ENCODE data around the gene COMT.

Gene COMT

GRCh38 chr22:19991645-19992451 is 50.3 kb downstream of the COMT start:
- Histone ChIP-seq H3K9ac (ENCODE audit: low read length) (no peak overlapping the region), H3K9me3 (ENCODE audit: control insufficient read depth, low read length) (no peaks in the 10 kb centered on the region), H3K4me1 (ENCODE audit: control insufficient read depth, insufficient read depth, low read length) (peaks cover 19% of the 10 kb centered on the region), H3K36me3 (ENCODE audit: control insufficient read depth, insufficient read depth, low read length, severe bottlenecking) (no peaks in the 10 kb centered on the region), H3K27me3 (replicated peaks; ENCODE audit: control insufficient read depth, insufficient read depth, low read length) (peaks cover under 1% of the 10 kb centered on the region), H3K4me3 (ENCODE audit: low read length) (no peak overlapping the region)
- DNase-seq (ENCODE audit: low read depth): peak; percentile 59

GRCh38 chr22:19992481-19992911 is 50.9 kb downstream of the COMT start:
- no peaks in the 10 kb centered on the region for H3K36me3 ChIP-seq (ENCODE audit: control insufficient read depth, insufficient read depth, low read length, severe bottlenecking)
- H3K9me3 ChIP-seq (ENCODE audit: control insufficient read depth, low read length): no peaks in the 10 kb centered on the region
- no peak overlapping the region for H3K4me3 ChIP-seq (ENCODE audit: low read length)
- no peak overlapping the region for H3K9ac ChIP-seq (ENCODE audit: low read length)
- DNase-seq (ENCODE audit: low read depth): no peak
- peaks cover 22% of the 10 kb centered on the region for H3K4me1 ChIP-seq (ENCODE audit: control insufficient read depth, insufficient read depth, low read length)
- H3K27me3 ChIP-seq (replicated peaks; ENCODE audit: control insufficient read depth, insufficient read depth, low read length): peaks cover 6% of the 10 kb centered on the region

GRCh38 chr22:19992921-19993355 is 51.4 kb downstream of the COMT start:
- no peaks in the 10 kb centered on the region for H3K36me3 ChIP-seq (ENCODE audit: control insufficient read depth, insufficient read depth, low read length, severe bottlenecking)
- no peak overlapping the region for H3K9ac ChIP-seq (ENCODE audit: low read length)
- no peak overlapping the region for H3K4me3 ChIP-seq (ENCODE audit: low read length)
- H3K27me3 ChIP-seq (replicated peaks; ENCODE audit: control insufficient read depth, insufficient read depth, low read length): peaks cover 6% of the 10 kb centered on the region
- no peaks in the 10 kb centered on the region for H3K9me3 ChIP-seq (ENCODE audit: control insufficient read depth, low read length)
- DNase-seq (ENCODE audit: low read depth): no peak
- peaks cover 22% of the 10 kb centered on the region for H3K4me1 ChIP-seq (ENCODE audit: control insufficient read depth, insufficient read depth, low read length)

- no peak overlapping the region for H3K4me3 ChIP-seq (ENCODE audit: low read length)
- H3K27me3 ChIP-seq (replicated peaks; ENCODE audit: control insufficient read depth, insufficient read depth, low read length): peaks cover 6% of the 10 kb centered on the region
- no peak for DNase-seq (ENCODE audit: low read depth)
- H3K9ac ChIP-seq (ENCODE audit: low read length): no peak overlapping the region
- H3K4me1 ChIP-seq (ENCODE audit: control insufficient read depth, insufficient read depth, low read length): peaks cover 25% of the 10 kb centered on the region
- H3K9me3 ChIP-seq (ENCODE audit: control insufficient read depth, low read length): no peaks in the 10 kb centered on the region
- no peaks in the 10 kb centered on the region for H3K36me3 ChIP-seq (ENCODE audit: control insufficient read depth, insufficient read depth, low read length, severe bottlenecking)
These were observed 52.4 kb downstream of the COMT start for GRCh38 chr22:19993926-19994325.

GRCh38 chr22:19994851-19995610 is 53.5 kb downstream of the COMT start:
- DNase-seq (ENCODE audit: low read depth): no peak
- no peak overlapping the region for H3K9ac ChIP-seq (ENCODE audit: low read length)
- no peaks in the 10 kb centered on the region for H3K9me3 ChIP-seq (ENCODE audit: control insufficient read depth, low read length)
- no peaks in the 10 kb centered on the region for H3K36me3 ChIP-seq (ENCODE audit: control insufficient read depth, insufficient read depth, low read length, severe bottlenecking)
- peaks cover 8% of the 10 kb centered on the region for H3K27me3 ChIP-seq (replicated peaks; ENCODE audit: control insufficient read depth, insufficient read depth, low read length)
- H3K4me3 ChIP-seq (ENCODE audit: low read length): no peak overlapping the region
- peaks cover 26% of the 10 kb centered on the region for H3K4me1 ChIP-seq (ENCODE audit: control insufficient read depth, insufficient read depth, low read length)

- DNase-seq (ENCODE audit: low read depth): peak; percentile 84
- no peaks in the 10 kb centered on the region for H3K9me3 ChIP-seq (ENCODE audit: control insufficient read depth, low read length)
- H3K4me3 ChIP-seq (ENCODE audit: low read length): no peak overlapping the region
- peaks cover 26% of the 10 kb centered on the region for H3K4me1 ChIP-seq (ENCODE audit: control insufficient read depth, insufficient read depth, low read length)
- no peaks in the 10 kb centered on the region for H3K36me3 ChIP-seq (ENCODE audit: control insufficient read depth, insufficient read depth, low read length, severe bottlenecking)
- H3K9ac ChIP-seq (ENCODE audit: low read length): no peak overlapping the region
- peaks cover 8% of the 10 kb centered on the region for H3K27me3 ChIP-seq (replicated peaks; ENCODE audit: control insufficient read depth, insufficient read depth, low read length)
These were observed 54.2 kb downstream of the COMT start for GRCh38 chr22:19995611-19996339.

- Histone ChIP-seq H3K9me3 (ENCODE audit: control insufficient read depth, low read length) (no peaks in the 10 kb centered on the region), H3K27me3 (replicated peaks; ENCODE audit: control insufficient read depth, insufficient read depth, low read length) (peaks cover 8% of the 10 kb centered on the region), H3K4me1 (ENCODE audit: control insufficient read depth, insufficient read depth, low read length) (peaks cover 26% of the 10 kb centered on the region), H3K9ac (ENCODE audit: low read length) (no peak overlapping the region), H3K36me3 (ENCODE audit: control insufficient read depth, insufficient read depth, low read length, severe bottlenecking) (no peaks in the 10 kb centered on the region), H3K4me3 (ENCODE audit: low read length) (no peak overlapping the region)
- DNase-seq (ENCODE audit: low read depth): no peak
These were observed 55.3 kb downstream of the COMT start for GRCh38 chr22:19996694-19997384.

GRCh38 chr22:19997561-19998231 is 56.1 kb downstream of the COMT start:
- peaks cover 8% of the 10 kb centered on the region for H3K27me3 ChIP-seq (replicated peaks; ENCODE audit: control insufficient read depth, insufficient read depth, low read length)
- H3K9ac ChIP-seq (ENCODE audit: low read length): no peak overlapping the region
- no peaks in the 10 kb centered on the region for H3K36me3 ChIP-seq (ENCODE audit: control insufficient read depth, insufficient read depth, low read length, severe bottlenecking)
- DNase-seq (ENCODE audit: low read depth): no peak
- H3K4me3 ChIP-seq (ENCODE audit: low read length): no peak overlapping the region
- peaks cover 26% of the 10 kb centered on the region for H3K4me1 ChIP-seq (ENCODE audit: control insufficient read depth, insufficient read depth, low read length)
- peaks cover under 1% of the 10 kb centered on the region for H3K9me3 ChIP-seq (ENCODE audit: control insufficient read depth, low read length)

GRCh38 chr22:19998232-19998951 is 56.8 kb downstream of the COMT start:
- peaks cover 26% of the 10 kb centered on the region for H3K4me1 ChIP-seq (ENCODE audit: control insufficient read depth, insufficient read depth, low read length)

More at GRCh38 chr22:19998232-19998951, 56.8 kb downstream of the COMT start:
- H3K9me3 ChIP-seq (ENCODE audit: control insufficient read depth, low read length): peaks cover 7% of the 10 kb centered on the region
- no peak for DNase-seq (ENCODE audit: low read depth)
- no peaks in the 10 kb centered on the region for H3K36me3 ChIP-seq (ENCODE audit: control insufficient read depth, insufficient read depth, low read length, severe bottlenecking)
- H3K27me3 ChIP-seq (replicated peaks; ENCODE audit: control insufficient read depth, insufficient read depth, low read length): peaks cover 8% of the 10 kb centered on the region
- H3K9ac ChIP-seq (ENCODE audit: low read length): no peak overlapping the region
- no peak overlapping the region for H3K4me3 ChIP-seq (ENCODE audit: low read length)

Measured in adipocyte (in vitro differentiated cells).